ENCODE data around the gene C7orf57. TPM values are rescaled to one million over a fixed set of nuclear protein-coding genes. Genes with fewer than 3 reads are reported as not detected.
"Not testable (repeated sequence)": the region's sequence is repeated elsewhere in the genome, so short reads cannot be mapped to it uniquely, and the experiment has no call there.

The C7orf57 gene
- total and polyA plus RNA-seq, 2 experiments from 2014 or later, result 0.42 to 2.1 TPM

DNA sequence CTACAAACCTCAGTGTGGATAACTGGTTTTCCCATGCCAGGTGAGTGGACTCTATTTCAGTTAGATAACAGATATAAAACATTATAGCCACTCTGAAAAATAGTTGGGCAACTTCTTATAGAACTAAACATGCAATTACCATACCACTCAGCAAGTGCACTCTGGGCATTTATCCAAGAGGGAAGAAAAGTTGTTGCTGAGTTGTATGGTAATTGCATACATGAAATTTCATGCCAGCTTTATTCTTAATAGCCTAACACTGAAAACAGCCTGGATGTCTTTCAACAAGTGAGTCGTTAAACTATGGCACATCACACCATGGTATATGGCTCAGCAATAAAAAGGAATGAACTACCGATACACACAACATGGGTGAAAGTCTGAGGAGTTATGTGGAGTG lies 43.1 kb downstream of the C7orf57 start:
- Histone ChIP-seq H3K27ac (ENCODE audit: low read depth) (no peak overlapping the region), H3K4me2 (no peak overlapping the region), H3K79me2 (replicated peaks; ENCODE audit: insufficient read depth) (no peaks in the 10 kb centered on the region), H3K4me1 (ENCODE audit: insufficient read depth) (0 out of 2 replicates have a peak, but pooled peaks cover 7% of the 10 kb centered on the region), H4K20me1 (replicated peaks; ENCODE audit: insufficient read depth) (no peaks in the 10 kb centered on the region), H3F3A (replicated peaks; ENCODE audit: low read depth) (no peaks in the 10 kb centered on the region), H3K9me2 (ENCODE audit: insufficient read depth) (no peaks in the 10 kb centered on the region), H3K4me3 (no peak overlapping the region), H3K36me3 (ENCODE audit: insufficient read depth) (no peaks in the 10 kb centered on the region), H3K27me3 (ENCODE audit: insufficient read depth) (no peaks in the 10 kb centered on the region), H2AFZ (no peak overlapping the region)
- no peak overlapping the region for H3K27ac Mint-ChIP-seq
- no peaks in the 10 kb centered on the region; the same call in 2 of the 3 replicates for H3K9me3 Mint-ChIP-seq
- H3K27me3 Mint-ChIP-seq (ENCODE audit: insufficient read depth, low read depth, poor library complexity), result peaks cover 2% of the 10 kb centered on the region
- H3K4me1 Mint-ChIP-seq, result no peaks in the 10 kb centered on the region; the same call in 2 of the 3 replicates
- DNase-seq (ENCODE audit: low spot score), result no peak
- no peak for ATAC-seq
- TF ChIP-seq, protein P1, sequence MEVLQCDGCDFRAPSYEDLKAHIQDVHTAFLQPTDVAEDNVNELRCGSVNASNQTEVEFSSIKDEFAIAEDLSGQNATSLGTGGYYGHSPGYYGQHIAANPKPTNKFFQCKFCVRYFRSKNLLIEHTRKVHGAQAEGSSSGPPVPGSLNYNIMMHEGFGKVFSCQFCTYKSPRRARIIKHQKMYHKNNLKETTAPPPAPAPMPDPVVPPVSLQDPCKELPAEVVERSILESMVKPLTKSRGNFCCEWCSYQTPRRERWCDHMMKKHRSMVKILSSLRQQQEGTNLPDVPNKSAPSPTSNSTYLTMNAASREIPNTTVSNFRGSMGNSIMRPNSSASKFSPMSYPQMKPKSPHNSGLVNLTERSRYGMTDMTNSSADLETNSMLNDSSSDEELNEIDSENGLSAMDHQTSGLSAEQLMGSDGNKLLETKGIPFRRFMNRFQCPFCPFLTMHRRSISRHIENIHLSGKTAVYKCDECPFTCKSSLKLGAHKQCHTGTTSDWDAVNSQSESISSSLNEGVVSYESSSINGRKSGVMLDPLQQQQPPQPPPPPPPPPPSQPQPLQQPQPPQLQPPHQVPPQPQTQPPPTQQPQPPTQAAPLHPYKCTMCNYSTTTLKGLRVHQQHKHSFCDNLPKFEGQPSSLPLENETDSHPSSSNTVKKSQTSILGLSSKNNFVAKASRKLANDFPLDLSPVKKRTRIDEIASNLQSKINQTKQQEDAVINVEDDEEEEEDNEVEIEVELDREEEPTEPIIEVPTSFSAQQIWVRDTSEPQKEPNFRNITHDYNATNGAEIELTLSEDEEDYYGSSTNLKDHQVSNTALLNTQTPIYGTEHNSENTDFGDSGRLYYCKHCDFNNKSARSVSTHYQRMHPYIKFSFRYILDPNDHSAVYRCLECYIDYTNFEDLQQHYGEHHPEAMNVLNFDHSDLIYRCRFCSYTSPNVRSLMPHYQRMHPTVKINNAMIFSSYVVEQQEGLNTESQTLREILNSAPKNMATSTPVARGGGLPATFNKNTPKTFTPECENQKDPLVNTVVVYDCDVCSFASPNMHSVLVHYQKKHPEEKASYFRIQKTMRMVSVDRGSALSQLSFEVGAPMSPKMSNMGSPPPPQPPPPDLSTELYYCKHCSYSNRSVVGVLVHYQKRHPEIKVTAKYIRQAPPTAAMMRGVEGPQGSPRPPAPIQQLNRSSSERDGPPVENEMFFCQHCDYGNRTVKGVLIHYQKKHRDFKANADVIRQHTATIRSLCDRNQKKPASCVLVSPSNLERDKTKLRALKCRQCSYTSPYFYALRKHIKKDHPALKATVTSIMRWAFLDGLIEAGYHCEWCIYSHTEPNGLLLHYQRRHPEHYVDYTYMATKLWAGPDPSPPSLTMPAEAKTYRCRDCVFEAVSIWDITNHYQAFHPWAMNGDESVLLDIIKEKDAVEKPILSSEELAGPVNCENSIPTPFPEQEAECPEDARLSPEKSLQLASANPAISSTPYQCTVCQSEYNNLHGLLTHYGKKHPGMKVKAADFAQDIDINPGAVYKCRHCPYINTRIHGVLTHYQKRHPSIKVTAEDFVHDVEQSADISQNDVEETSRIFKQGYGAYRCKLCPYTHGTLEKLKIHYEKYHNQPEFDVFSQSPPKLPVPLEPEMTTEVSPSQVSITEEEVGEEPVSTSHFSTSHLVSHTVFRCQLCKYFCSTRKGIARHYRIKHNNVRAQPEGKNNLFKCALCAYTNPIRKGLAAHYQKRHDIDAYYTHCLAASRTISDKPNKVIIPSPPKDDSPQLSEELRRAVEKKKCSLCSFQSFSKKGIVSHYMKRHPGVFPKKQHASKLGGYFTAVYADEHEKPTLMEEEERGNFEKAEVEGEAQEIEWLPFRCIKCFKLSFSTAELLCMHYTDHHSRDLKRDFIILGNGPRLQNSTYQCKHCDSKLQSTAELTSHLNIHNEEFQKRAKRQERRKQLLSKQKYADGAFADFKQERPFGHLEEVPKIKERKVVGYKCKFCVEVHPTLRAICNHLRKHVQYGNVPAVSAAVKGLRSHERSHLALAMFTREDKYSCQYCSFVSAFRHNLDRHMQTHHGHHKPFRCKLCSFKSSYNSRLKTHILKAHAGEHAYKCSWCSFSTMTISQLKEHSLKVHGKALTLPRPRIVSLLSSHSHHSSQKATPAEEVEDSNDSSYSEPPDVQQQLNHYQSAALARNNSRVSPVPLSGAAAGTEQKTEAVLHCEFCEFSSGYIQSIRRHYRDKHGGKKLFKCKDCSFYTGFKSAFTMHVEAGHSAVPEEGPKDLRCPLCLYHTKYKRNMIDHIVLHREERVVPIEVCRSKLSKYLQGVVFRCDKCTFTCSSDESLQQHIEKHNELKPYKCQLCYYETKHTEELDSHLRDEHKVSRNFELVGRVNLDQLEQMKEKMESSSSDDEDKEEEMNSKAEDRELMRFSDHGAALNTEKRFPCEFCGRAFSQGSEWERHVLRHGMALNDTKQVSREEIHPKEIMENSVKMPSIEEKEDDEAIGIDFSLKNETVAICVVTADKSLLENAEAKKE (CRISPR knock-in tag; IDR thresholded peaks at IDR 0.05), result no peak
- TF ChIP-seq POLR2AphosphoS5 (IDR thresholded peaks at IDR 0.05; ENCODE audit: low read depth), result no peak
- no peak for TF ChIP-seq NANOG (IDR thresholded peaks at IDR 0.05; ENCODE audit: borderline replicate concordance)
- no peak for TF ChIP-seq ZNF331 (CRISPR knock-in tag; IDR thresholded peaks at IDR 0.05; ENCODE audit: low read depth)
- no peaks in the 10 kb centered on the region for H3K36me3 Mint-ChIP-seq (ENCODE audit: low read depth)
- H3K4me3 Mint-ChIP-seq, result no peak overlapping the region

DNA sequence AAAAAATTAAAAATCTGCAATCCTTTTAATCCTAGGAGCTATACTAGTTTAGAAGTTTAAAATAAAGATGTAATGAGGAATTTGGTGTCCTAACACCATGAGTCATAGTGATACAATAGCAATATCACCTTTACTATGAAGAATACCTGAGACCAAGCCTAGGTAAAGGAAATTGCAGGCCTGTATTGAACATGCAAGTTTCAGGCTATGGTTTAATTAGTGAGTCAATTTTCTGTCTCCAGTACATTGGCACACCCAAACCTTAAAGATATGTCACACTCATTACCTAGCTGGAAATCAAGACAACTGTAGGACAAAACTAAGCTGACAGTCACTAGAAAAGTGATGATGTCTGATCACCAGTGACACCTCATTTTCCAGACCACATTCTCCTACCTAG lies 47.0 kb downstream of the C7orf57 start:
- not testable (repeated sequence) for H3K9me2 ChIP-seq (ENCODE audit: insufficient read depth); H3K9me3 Mint-ChIP-seq; H3K4me3 Mint-ChIP-seq; H3K27ac ChIP-seq (ENCODE audit: low read depth); H3F3A ChIP-seq (replicated peaks; ENCODE audit: low read depth); ATAC-seq; H3K36me3 Mint-ChIP-seq (ENCODE audit: low read depth); H3K27ac Mint-ChIP-seq; H3K36me3 ChIP-seq (ENCODE audit: insufficient read depth); H4K20me1 ChIP-seq (replicated peaks; ENCODE audit: insufficient read depth); H2AFZ ChIP-seq; DNase-seq (ENCODE audit: low spot score); H3K4me2 ChIP-seq; H3K79me2 ChIP-seq (replicated peaks; ENCODE audit: insufficient read depth); H3K27me3 ChIP-seq (ENCODE audit: insufficient read depth); H3K27me3 Mint-ChIP-seq (ENCODE audit: insufficient read depth, low read depth, poor library complexity); H3K4me3 ChIP-seq
- peaks cover 30% of the 10 kb centered on the region for H3K4me1 Mint-ChIP-seq
- peaks cover 13% of the 10 kb centered on the region for H3K4me1 ChIP-seq (ENCODE audit: insufficient read depth)
